Measurements from ENCODE around the gene EIF4E.

GRCh38 chr4:98899277-98899676 is 29.7 kb downstream of the EIF4E start:
- no peak for TF ChIP-seq POLR2A (IDR thresholded peaks at IDR 0.05)
- TF ChIP-seq, protein P1, sequence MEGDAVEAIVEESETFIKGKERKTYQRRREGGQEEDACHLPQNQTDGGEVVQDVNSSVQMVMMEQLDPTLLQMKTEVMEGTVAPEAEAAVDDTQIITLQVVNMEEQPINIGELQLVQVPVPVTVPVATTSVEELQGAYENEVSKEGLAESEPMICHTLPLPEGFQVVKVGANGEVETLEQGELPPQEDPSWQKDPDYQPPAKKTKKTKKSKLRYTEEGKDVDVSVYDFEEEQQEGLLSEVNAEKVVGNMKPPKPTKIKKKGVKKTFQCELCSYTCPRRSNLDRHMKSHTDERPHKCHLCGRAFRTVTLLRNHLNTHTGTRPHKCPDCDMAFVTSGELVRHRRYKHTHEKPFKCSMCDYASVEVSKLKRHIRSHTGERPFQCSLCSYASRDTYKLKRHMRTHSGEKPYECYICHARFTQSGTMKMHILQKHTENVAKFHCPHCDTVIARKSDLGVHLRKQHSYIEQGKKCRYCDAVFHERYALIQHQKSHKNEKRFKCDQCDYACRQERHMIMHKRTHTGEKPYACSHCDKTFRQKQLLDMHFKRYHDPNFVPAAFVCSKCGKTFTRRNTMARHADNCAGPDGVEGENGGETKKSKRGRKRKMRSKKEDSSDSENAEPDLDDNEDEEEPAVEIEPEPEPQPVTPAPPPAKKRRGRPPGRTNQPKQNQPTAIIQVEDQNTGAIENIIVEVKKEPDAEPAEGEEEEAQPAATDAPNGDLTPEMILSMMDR (IDR thresholded peaks at IDR 0.05): no peak

All from heart left ventricle (tissue), 13 donors.